Gastroesophageal sphincter (tissue), 3 donors: ENCODE measurements around the gene SPTLC3.

Source experiments
- CTCF ChIP-seq, 4 experiments: fragments of 200-600 bp in 2 of 4; fragments of 450-650 bp in 2 of 4; sonication (generic) in 1 of 4; IDR thresholded peaks; one replicate each; pipeline ENCODE4 v1.5.1; 2017 to 2019; ENCODE audit warnings: antibody characterized with exemption in 4 of 4, mild to moderate bottlenecking in 2 of 4, moderate library complexity in 2 of 4
- POLR2A ChIP-seq, 2 donors: fragments of 450-650 bp; IDR thresholded peaks; one replicate each; pipeline ENCODE4 v1.6.1; 2017; ENCODE audit warnings: antibody characterized with exemption in 2 of 2, mild to moderate bottlenecking in 2 of 2, moderate library complexity in 1 of 2
- POLR2AphosphoS5 ChIP-seq: sonication (generic); formaldehyde crosslinking; IDR thresholded peaks from one replicate; pipeline ENCODE4 v1.6.1; 2017; ENCODE audit warnings: antibody characterized with exemption

- no peak for TF ChIP-seq POLR2A (IDR thresholded peaks at IDR 0.05)
- TF ChIP-seq CTCF (IDR thresholded peaks at IDR 0.05) = no peak
- no peak for TF ChIP-seq POLR2AphosphoS5
Measured at GRCh38 chr20:13141546-13141945, 132.8 kb downstream of the SPTLC3 start.
